SK-N-SH treated with all-trans-retinoic acid at 6 μM for 48 hours (cell line): Measurements from ENCODE around the gene FAM114A2.

Experiments
- ARNTL ChIP-seq: fragments of 450-650 bp; formaldehyde crosslinking; IDR thresholded peaks from 2 replicates; pipeline ENCODE4 v1.5.0; 2020; ENCODE audit warnings: low read depth, mild to moderate bottlenecking, moderate library complexity, borderline replicate concordance
- BACH2 ChIP-seq: fragments of 250-450 bp; sonication (Bioruptor Pico); IDR thresholded peaks from 2 replicates; pipeline ENCODE4 v1.9.0; 2021; ENCODE audit warnings: mild to moderate bottlenecking, borderline replicate concordance
- CREB5 ChIP-seq: fragments of 250-450 bp; sonication (Bioruptor Pico); IDR thresholded peaks from 2 replicates; pipeline ENCODE4 v1.5.1; 2020; ENCODE audit warnings: low read depth, mild to moderate bottlenecking, moderate library complexity
- ESRRG ChIP-seq: fragments of 250-450 bp; sonication (Bioruptor Pico); IDR thresholded peaks from 2 replicates; pipeline ENCODE4 v1.6.1; 2021; ENCODE audit warnings: mild to moderate bottlenecking
- ISL1 ChIP-seq: fragments of 250-450 bp; sonication (Bioruptor Pico); IDR thresholded peaks from 2 replicates; pipeline ENCODE4 v2.1.2; 2022; ENCODE audit warnings: mild to moderate bottlenecking, moderate library complexity
- PPARA ChIP-seq: fragments of 250-450 bp; sonication (Bioruptor Pico); IDR thresholded peaks from 2 replicates; pipeline ENCODE4 v1.5.0; 2020; ENCODE audit warnings: mild to moderate bottlenecking, borderline replicate concordance
- SNAI2 ChIP-seq: fragments of 250-450 bp; sonication (Bioruptor Pico); IDR thresholded peaks from 2 replicates; pipeline ENCODE4 v1.5.0; 2020; ENCODE audit warnings: mild to moderate bottlenecking, moderate library complexity
- TOX ChIP-seq: fragments of 250-450 bp; sonication (Bioruptor Pico); IDR thresholded peaks from 2 replicates; pipeline ENCODE4 v1.8.0; 2021; ENCODE audit warnings: mild to moderate bottlenecking, moderate library complexity, borderline replicate concordance
- ZFP30 ChIP-seq: fragments of 450-650 bp; formaldehyde crosslinking; IDR thresholded peaks from 2 replicates; pipeline ENCODE4 v1.5.0; 2022; ENCODE audit warnings: mild to moderate bottlenecking, moderate library complexity
- TF ChIP-seq, protein P1 (sequence below): fragments of 250-450 bp; sonication (Bioruptor Pico); IDR thresholded peaks from 2 replicates; pipeline ENCODE4 v1.8.0; 2020; ENCODE audit warnings: mild to moderate bottlenecking, moderate library complexity, borderline replicate concordance
- TF ChIP-seq, protein P2 (sequence below): fragments of 250-450 bp; sonication (Bioruptor Pico); IDR thresholded peaks from 2 replicates; pipeline ENCODE4 v1.5.1; 2021; ENCODE audit warnings: mild to moderate bottlenecking, moderate library complexity

GRCh38 chr5:153974131-153974812 is 64.4 kb downstream of the FAM114A2 start:
- TF ChIP-seq ARNTL (CRISPR knock-in tag) (no peak), PPARA (CRISPR knock-in tag) (no peak), SNAI2 (CRISPR knock-in tag) (no peak), ZFP30 (CRISPR knock-in tag) (no peak), ISL1 (no peak), CREB5 (CRISPR knock-in tag) (no peak), TOX (CRISPR knock-in tag) (no peak), ESRRG (CRISPR knock-in tag) (no peak), BACH2 (CRISPR knock-in tag) (no peak)
- TF ChIP-seq, protein P1, sequence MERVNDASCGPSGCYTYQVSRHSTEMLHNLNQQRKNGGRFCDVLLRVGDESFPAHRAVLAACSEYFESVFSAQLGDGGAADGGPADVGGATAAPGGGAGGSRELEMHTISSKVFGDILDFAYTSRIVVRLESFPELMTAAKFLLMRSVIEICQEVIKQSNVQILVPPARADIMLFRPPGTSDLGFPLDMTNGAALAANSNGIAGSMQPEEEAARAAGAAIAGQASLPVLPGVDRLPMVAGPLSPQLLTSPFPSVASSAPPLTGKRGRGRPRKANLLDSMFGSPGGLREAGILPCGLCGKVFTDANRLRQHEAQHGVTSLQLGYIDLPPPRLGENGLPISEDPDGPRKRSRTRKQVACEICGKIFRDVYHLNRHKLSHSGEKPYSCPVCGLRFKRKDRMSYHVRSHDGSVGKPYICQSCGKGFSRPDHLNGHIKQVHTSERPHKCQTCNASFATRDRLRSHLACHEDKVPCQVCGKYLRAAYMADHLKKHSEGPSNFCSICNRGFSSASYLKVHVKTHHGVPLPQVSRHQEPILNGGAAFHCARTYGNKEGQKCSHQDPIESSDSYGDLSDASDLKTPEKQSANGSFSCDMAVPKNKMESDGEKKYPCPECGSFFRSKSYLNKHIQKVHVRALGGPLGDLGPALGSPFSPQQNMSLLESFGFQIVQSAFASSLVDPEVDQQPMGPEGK (CRISPR knock-in tag), result no peak
- TF ChIP-seq, protein P2, sequence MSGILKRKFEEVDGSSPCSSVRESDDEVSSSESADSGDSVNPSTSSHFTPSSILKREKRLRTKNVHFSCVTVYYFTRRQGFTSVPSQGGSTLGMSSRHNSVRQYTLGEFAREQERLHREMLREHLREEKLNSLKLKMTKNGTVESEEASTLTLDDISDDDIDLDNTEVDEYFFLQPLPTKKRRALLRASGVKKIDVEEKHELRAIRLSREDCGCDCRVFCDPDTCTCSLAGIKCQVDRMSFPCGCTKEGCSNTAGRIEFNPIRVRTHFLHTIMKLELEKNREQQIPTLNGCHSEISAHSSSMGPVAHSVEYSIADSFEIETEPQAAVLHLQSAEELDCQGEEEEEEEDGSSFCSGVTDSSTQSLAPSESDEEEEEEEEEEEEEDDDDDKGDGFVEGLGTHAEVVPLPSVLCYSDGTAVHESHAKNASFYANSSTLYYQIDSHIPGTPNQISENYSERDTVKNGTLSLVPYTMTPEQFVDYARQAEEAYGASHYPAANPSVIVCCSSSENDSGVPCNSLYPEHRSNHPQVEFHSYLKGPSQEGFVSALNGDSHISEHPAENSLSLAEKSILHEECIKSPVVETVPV (CRISPR knock-in tag), result no peak
